ENCODE results near the gene ATP13A3.

DNA sequence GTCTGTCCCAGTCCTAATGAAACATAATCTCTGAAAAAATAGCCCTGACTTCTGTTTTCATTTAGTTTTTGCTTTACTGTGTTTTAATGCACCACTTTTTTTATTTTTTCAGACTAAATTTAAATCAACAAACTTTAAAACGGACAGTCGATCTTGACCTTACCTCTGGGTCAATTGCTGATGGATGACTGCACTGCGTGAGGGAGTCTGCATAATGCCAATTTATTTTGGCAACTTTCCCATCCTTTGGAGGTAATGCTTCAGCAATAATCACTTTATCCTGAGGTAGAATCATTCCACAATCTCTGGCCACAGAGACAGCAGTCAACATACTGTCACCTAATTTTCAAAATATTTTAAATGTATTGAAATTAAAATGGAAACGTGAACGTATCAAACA, 55.2 kb downstream of the ATP13A3 start:
- TF ChIP-seq EZH2 (IDR thresholded peaks at IDR 0.05; ENCODE audit: borderline replicate concordance, insufficient read depth, low read depth, low read length, poor library complexity, severe bottlenecking) = no peak
- TF ChIP-seq, protein P1, sequence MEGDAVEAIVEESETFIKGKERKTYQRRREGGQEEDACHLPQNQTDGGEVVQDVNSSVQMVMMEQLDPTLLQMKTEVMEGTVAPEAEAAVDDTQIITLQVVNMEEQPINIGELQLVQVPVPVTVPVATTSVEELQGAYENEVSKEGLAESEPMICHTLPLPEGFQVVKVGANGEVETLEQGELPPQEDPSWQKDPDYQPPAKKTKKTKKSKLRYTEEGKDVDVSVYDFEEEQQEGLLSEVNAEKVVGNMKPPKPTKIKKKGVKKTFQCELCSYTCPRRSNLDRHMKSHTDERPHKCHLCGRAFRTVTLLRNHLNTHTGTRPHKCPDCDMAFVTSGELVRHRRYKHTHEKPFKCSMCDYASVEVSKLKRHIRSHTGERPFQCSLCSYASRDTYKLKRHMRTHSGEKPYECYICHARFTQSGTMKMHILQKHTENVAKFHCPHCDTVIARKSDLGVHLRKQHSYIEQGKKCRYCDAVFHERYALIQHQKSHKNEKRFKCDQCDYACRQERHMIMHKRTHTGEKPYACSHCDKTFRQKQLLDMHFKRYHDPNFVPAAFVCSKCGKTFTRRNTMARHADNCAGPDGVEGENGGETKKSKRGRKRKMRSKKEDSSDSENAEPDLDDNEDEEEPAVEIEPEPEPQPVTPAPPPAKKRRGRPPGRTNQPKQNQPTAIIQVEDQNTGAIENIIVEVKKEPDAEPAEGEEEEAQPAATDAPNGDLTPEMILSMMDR (IDR thresholded peaks at IDR 0.05) = no peak

All from B cell (primary cell).